Neural cell (in vitro differentiated cells): ENCODE data around the gene ARHGAP24. TPM values are rescaled to one million over a fixed set of nuclear protein-coding genes. Genes with fewer than 3 reads are reported as not detected.
"Not testable (repeated sequence)": the region's sequence is repeated elsewhere in the genome, so short reads cannot be mapped to it uniquely, and the experiment has no call there.

ENCODE experiments used
- H2AFZ ChIP-seq: fragments of 200-600, 300-800 bp; sonication (generic), shearing (Covaris generic); 2 replicates; pipeline ENCODE4 v1.6.0; 2014; ENCODE audit warnings: low read depth, mild to moderate bottlenecking, antibody characterized with exemption, low read length, moderate library complexity
- H3F3A ChIP-seq: fragments of 200-600 bp; shearing (Covaris generic); 2 replicates; pipeline ENCODE4 v1.6.1; 2016; ENCODE audit warnings: mild to moderate bottlenecking, moderate library complexity, mixed read lengths, antibody characterized with exemption, low read length; ENCODE audit not compliant: insufficient read depth, poor library complexity, severe bottlenecking
- H3K27ac ChIP-seq: fragments of 200-600, 300-800 bp; sonication (generic), shearing (Covaris generic); 2 replicates; pipeline ENCODE4 v1.5.1; 2014; ENCODE audit warnings: mild to moderate bottlenecking, low read length, moderate library complexity
- H3K27me3 ChIP-seq: fragments of 300-800, 200-600 bp; sonication (generic), shearing (Covaris generic); 2 replicates; pipeline ENCODE4 v1.6.0; 2014; ENCODE audit warnings: mild to moderate bottlenecking, low read depth, low read length, moderate library complexity; ENCODE audit not compliant: insufficient read depth
- H3K36me3 ChIP-seq: fragments of 300-800, 200-600 bp; sonication (generic), shearing (Covaris generic); 2 replicates; pipeline ENCODE4 v1.5.1; 2014; ENCODE audit warnings: mild to moderate bottlenecking, antibody characterized with exemption, low read length, moderate library complexity; ENCODE audit not compliant: insufficient read depth
- H3K4me2 ChIP-seq: fragments of 300-800, 200-600 bp; sonication (generic), shearing (Covaris generic); 2 replicates; pipeline ENCODE4 v1.6.0; 2014; ENCODE audit warnings: mild to moderate bottlenecking, low read length
- H3K4me3 ChIP-seq: fragments of 300-800, 200-600 bp; sonication (generic), shearing (Covaris generic); 2 replicates; pipeline ENCODE4 v1.5.1; 2014; ENCODE audit warnings: mild to moderate bottlenecking, low read length, moderate library complexity
- H3K79me2 ChIP-seq: fragments of 200-600 bp; shearing (Covaris generic); replicated peaks from 2 replicates; pipeline ENCODE4 v1.6.0; 2014; ENCODE audit warnings: mild to moderate bottlenecking, low read length, moderate library complexity; ENCODE audit not compliant: insufficient read depth
- H3K9ac ChIP-seq: fragments of 300-800, 200-600 bp; sonication (generic), shearing (Covaris generic); 2 replicates; pipeline ENCODE4 v1.6.1; 2016; ENCODE audit warnings: mild to moderate bottlenecking, low read length, mixed read lengths
- H3K9me2 ChIP-seq: fragments of 200-600 bp; shearing (Covaris generic); 2 replicates; pipeline ENCODE4 v1.6.1; 2016; ENCODE audit warnings: mild to moderate bottlenecking, low read length, mixed read lengths; ENCODE audit not compliant: insufficient read depth
- H3K9me3 ChIP-seq: fragments of 200-600, 300-800 bp; sonication (generic), shearing (Covaris generic); 2 replicates; pipeline ENCODE4 v1.6.1; 2016; ENCODE audit warnings: mild to moderate bottlenecking, mixed run types, low read length, moderate library complexity, mixed read lengths
- H4K20me1 ChIP-seq: fragments of 200-600 bp; shearing (Covaris generic); 2 replicates; pipeline ENCODE4 v1.6.1; 2016; ENCODE audit warnings: mild to moderate bottlenecking, mixed run types; ENCODE audit not compliant: insufficient read depth
- EP300 ChIP-seq: fragments of 450-650 bp; conservative IDR thresholded peaks from 2 replicates; pipeline ENCODE4 v1.6.1; 2014; ENCODE audit warnings: antibody characterized with exemption, mild to moderate bottlenecking, moderate library complexity; ENCODE audit not compliant: poor library complexity, severe bottlenecking
- EZH2 ChIP-seq: fragments of 200-600, 300-800 bp; shearing (Covaris generic), sonication (generic); IDR thresholded peaks from 2 replicates; pipeline ENCODE4 v1.6.1; 2014; ENCODE audit warnings: antibody characterized with exemption, low read length, borderline replicate concordance, mild to moderate bottlenecking; ENCODE audit not compliant: insufficient read depth, poor library complexity, severe bottlenecking
- MXI1 ChIP-seq: fragments of 450-650 bp; conservative IDR thresholded peaks from 2 replicates; pipeline ENCODE4 v1.6.1; 2014; ENCODE audit warnings: antibody characterized with exemption, mild to moderate bottlenecking; ENCODE audit not compliant: poor library complexity, severe bottlenecking
- POLR2AphosphoS5 ChIP-seq: IDR thresholded peaks from 2 replicates; pipeline ENCODE4 v1.6.1; 2012
- RAD21 ChIP-seq: fragments of 450-650 bp; conservative IDR thresholded peaks from 2 replicates; pipeline ENCODE4 v1.6.1; 2014; ENCODE audit warnings: antibody characterized with exemption, mild to moderate bottlenecking, moderate library complexity
- SMC3 ChIP-seq: fragments of 450-650 bp; conservative IDR thresholded peaks from 2 replicates; pipeline ENCODE4 v1.6.1; 2014; ENCODE audit warnings: antibody characterized with exemption, mild to moderate bottlenecking, moderate library complexity; ENCODE audit not compliant: poor library complexity
- TAF1 ChIP-seq: IDR thresholded peaks from 2 replicates; pipeline ENCODE4 v1.6.1; 2012; ENCODE audit warnings: low read depth
- polyA plus RNA-seq: library from polyadenylated mRNA; depleted of rRNA; stranded (reverse); fragments of >200 nt; gene quantifications from 2 replicates; pipeline ENCODE4 v1.2.3, GENCODE V29; 2014
- TF ChIP-seq, protein P1 (sequence below): fragments of 450-650 bp; IDR thresholded peaks from 2 replicates; pipeline ENCODE4 v1.5.1; 2014; ENCODE audit warnings: antibody characterized with exemption, mild to moderate bottlenecking, moderate library complexity; ENCODE audit not compliant: poor library complexity, severe bottlenecking
- TF ChIP-seq, protein P2 (sequence below): IDR thresholded peaks from 2 replicates; pipeline ENCODE4 v1.6.1; 2012; ENCODE audit warnings: borderline replicate concordance

The ARHGAP24 gene
- polyA plus RNA-seq, 1 donor from 2014 or later: 2.9 TPM

DNA sequence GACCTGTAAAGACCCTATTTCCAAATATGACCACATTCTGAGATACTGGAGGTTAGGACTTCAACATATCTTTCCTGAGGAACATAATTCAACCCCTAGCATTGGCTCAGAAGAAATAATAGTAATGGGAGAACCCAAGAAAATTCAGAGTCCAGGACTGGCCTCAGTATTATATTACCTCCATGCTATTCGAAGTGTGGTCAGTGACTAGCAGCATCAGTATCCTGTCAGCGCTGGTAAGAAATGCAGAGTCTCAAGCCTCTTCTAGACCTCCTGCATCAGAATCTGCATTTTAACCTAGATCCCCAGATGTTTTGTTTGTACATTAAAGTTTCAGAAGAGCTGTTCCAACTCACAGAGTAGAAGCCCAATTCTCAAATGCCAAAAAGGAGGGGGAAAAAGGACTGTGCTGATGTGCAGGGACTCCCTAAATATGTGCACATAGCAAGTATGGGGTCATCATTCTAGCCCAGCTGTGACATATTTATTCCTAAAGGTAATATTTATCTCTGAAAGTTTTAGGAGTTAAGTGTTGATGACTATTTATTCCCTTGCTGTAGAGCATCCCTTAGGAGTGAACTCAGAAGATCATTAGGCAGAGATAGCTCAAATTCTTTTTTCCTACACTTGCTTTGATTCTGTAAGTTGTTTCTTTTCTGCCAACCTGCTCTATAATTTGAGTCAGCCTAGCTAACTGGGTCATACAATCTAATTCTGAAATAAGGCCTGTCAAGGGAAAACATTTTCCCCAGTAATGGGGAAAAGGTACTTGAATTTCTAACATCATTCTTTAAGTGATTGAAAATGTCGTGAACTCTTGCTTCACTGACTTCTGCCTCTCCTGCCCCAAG is 361.9 kb downstream of the ARHGAP24 start:
- H3K9ac ChIP-seq: no peak overlapping the region
- no peak overlapping the region for H2AFZ ChIP-seq
- no peak overlapping the region for H3K4me3 ChIP-seq
- no peaks in the 10 kb centered on the region for H3K36me3 ChIP-seq
- H4K20me1 ChIP-seq: no peaks in the 10 kb centered on the region
- no peaks in the 10 kb centered on the region for H3F3A ChIP-seq
- H3K79me2 ChIP-seq: no peaks in the 10 kb centered on the region
- no peak overlapping the region for H3K27ac ChIP-seq
- H3K9me2 ChIP-seq: no peaks in the 10 kb centered on the region
- H3K27me3 ChIP-seq: no peaks in the 10 kb centered on the region
- TF ChIP-seq TAF1 (no peak), POLR2AphosphoS5 (no peak), SMC3 (no peak), EP300 (no peak), RAD21 (no peak), EZH2 (no peak), MXI1 (no peak)
- TF ChIP-seq, protein P1, sequence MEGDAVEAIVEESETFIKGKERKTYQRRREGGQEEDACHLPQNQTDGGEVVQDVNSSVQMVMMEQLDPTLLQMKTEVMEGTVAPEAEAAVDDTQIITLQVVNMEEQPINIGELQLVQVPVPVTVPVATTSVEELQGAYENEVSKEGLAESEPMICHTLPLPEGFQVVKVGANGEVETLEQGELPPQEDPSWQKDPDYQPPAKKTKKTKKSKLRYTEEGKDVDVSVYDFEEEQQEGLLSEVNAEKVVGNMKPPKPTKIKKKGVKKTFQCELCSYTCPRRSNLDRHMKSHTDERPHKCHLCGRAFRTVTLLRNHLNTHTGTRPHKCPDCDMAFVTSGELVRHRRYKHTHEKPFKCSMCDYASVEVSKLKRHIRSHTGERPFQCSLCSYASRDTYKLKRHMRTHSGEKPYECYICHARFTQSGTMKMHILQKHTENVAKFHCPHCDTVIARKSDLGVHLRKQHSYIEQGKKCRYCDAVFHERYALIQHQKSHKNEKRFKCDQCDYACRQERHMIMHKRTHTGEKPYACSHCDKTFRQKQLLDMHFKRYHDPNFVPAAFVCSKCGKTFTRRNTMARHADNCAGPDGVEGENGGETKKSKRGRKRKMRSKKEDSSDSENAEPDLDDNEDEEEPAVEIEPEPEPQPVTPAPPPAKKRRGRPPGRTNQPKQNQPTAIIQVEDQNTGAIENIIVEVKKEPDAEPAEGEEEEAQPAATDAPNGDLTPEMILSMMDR: no peak
- TF ChIP-seq, protein P2, sequence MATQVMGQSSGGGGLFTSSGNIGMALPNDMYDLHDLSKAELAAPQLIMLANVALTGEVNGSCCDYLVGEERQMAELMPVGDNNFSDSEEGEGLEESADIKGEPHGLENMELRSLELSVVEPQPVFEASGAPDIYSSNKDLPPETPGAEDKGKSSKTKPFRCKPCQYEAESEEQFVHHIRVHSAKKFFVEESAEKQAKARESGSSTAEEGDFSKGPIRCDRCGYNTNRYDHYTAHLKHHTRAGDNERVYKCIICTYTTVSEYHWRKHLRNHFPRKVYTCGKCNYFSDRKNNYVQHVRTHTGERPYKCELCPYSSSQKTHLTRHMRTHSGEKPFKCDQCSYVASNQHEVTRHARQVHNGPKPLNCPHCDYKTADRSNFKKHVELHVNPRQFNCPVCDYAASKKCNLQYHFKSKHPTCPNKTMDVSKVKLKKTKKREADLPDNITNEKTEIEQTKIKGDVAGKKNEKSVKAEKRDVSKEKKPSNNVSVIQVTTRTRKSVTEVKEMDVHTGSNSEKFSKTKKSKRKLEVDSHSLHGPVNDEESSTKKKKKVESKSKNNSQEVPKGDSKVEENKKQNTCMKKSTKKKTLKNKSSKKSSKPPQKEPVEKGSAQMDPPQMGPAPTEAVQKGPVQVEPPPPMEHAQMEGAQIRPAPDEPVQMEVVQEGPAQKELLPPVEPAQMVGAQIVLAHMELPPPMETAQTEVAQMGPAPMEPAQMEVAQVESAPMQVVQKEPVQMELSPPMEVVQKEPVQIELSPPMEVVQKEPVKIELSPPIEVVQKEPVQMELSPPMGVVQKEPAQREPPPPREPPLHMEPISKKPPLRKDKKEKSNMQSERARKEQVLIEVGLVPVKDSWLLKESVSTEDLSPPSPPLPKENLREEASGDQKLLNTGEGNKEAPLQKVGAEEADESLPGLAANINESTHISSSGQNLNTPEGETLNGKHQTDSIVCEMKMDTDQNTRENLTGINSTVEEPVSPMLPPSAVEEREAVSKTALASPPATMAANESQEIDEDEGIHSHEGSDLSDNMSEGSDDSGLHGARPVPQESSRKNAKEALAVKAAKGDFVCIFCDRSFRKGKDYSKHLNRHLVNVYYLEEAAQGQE: no peak
- no peaks in the 10 kb centered on the region for H3K9me3 ChIP-seq
- no peak overlapping the region for H3K4me2 ChIP-seq

DNA sequence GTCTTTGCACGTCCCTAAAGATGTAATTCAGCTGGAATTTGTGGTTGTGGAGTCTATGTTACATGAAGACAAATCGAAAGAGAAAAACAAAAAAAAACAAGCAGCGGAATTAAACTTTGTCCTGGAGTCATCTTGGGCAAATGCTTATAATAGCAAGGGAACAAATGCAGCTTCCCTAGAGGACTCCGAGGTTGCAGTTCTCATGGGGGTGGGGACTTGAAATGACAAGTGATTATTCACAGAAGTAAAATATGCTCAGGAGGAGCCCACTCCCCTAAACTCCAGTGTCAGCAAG is 362.4 kb downstream of the ARHGAP24 start:
- Histone ChIP-seq H3K9me3 (no peaks in the 10 kb centered on the region), H2AFZ (no peak overlapping the region), H3K4me2 (no peak overlapping the region), H3K4me3 (no peak overlapping the region), H3K9me2 (no peaks in the 10 kb centered on the region), H3K27ac (no peak overlapping the region), H3F3A (no peaks in the 10 kb centered on the region), H3K79me2 (no peaks in the 10 kb centered on the region), H4K20me1 (no peaks in the 10 kb centered on the region), H3K27me3 (no peaks in the 10 kb centered on the region), H3K9ac (no peak overlapping the region), H3K36me3 (no peaks in the 10 kb centered on the region)
- TF ChIP-seq RAD21 (no peak), EP300 (no peak), MXI1 (no peak), SMC3 (no peak), EZH2 (no peak), TAF1 (no peak), POLR2AphosphoS5 (no peak)
- TF ChIP-seq, protein P2: no peak
- TF ChIP-seq, protein P1: no peak

DNA sequence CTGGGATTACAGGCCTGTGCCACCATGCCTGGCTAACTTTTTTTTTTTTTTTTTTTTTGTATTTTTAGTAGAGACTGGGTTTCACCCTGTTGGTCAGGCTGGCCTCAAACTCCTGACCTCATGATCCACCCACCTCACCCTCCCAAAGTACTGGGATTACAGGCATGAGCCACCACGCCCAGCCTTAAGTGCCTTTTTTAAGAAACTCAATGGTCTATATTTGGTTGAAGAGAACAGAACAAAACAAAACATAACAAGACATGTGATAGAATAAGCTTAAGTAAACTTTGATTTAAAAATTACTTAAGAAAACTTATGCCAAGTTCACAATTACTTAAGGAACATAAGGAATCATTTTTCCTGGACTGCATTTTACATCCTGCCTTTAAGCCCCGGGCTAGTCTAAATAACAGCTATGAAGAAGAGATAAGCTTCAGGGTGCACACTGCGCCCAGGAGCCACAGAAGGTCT is 365.1 kb downstream of the ARHGAP24 start:
- H3K4me3 ChIP-seq, H3K27ac ChIP-seq, H3K9me2 ChIP-seq, H3K79me2 ChIP-seq, H3K4me2 ChIP-seq, H2AFZ ChIP-seq, H3K27me3 ChIP-seq, H4K20me1 ChIP-seq, H3K9me3 ChIP-seq, H3K36me3 ChIP-seq, H3K9ac ChIP-seq, H3F3A ChIP-seq: not testable (repeated sequence)
